Activated CD8-positive, alpha-beta T cell treated with anti-CD3 and anti-CD28 coated beads for 36 hours (primary cell): Measurements from ENCODE around the gene PRICKLE4. TPM values are rescaled to one million over a fixed set of nuclear protein-coding genes. Genes with fewer than 3 reads are reported as not detected.

ENCODE experiments used
- ATAC-seq: fragments of 200-7000 bp; cut with Tn5 transposase; one replicate; pipeline ENCODE4 v1.10.0; 2021; ENCODE audit warnings: mild to moderate bottlenecking, moderate library complexity
- CTCF ChIA-PET: fragments of 350-600 bp; sonication (Branson Sonifier 250); formaldehyde crosslinking; loops from one replicate; lab custom pipeline; 2021; ENCODE audit warnings: antibody characterized with exemption; lab: Charles Lee
- POLR2A ChIA-PET: fragments of 350-600 bp; sonication (Branson Sonifier 250); formaldehyde crosslinking; loops from one replicate; lab custom pipeline; 2021; ENCODE audit warnings: antibody characterized with exemption; lab: Charles Lee
- DNase-seq: peaks from one replicate; pipeline ENCODE4 v3.0.0-alpha.2; 2020
- H3K27ac Mint-ChIP-seq: one replicate; pipeline ENCODE4 v1.8.0; 2021; ENCODE audit warnings: mild to moderate bottlenecking, mixed read lengths
- H3K27me3 Mint-ChIP-seq: one replicate; pipeline ENCODE4 v1.8.0; 2021; ENCODE audit warnings: mixed read lengths
- H3K36me3 Mint-ChIP-seq: one replicate; pipeline ENCODE4 v1.8.0; 2021; ENCODE audit warnings: low read depth, mixed read lengths
- H3K4me1 Mint-ChIP-seq: one replicate; pipeline ENCODE4 v1.8.0; 2021; ENCODE audit warnings: low read depth, mixed read lengths
- H3K4me3 Mint-ChIP-seq: one replicate; pipeline ENCODE4 v1.8.0; 2021; ENCODE audit warnings: mild to moderate bottlenecking, moderate library complexity, mixed read lengths
- H3K9me3 Mint-ChIP-seq: one replicate; pipeline ENCODE4 v1.8.0; 2021; ENCODE audit warnings: mixed read lengths
- CTCF ChIP-seq: fragments of 200-600 bp; IDR thresholded peaks from one replicate; pipeline ENCODE4 v1.8.0; 2022; ENCODE audit warnings: antibody characterized with exemption, mild to moderate bottlenecking
- intact Hi-C: fragments of 100-400 bp; cut with micrococcal nuclease; formaldehyde crosslinking; loops from one replicate; pipeline ENCODE4 v1.10.0; 2022
- total RNA-seq, 2 experiments: library from RNA; stranded (reverse); gene quantifications; one replicate each; pipeline ENCODE4 v1.2.3, GENCODE V29; 2021

Gene PRICKLE4
- total RNA-seq, 2 experiments from 2014 or later: not detected

- Mint-ChIP-seq H3K27me3 (peaks cover 6% of the 10 kb centered on the region), H3K4me1 (peaks cover 17% of the 10 kb centered on the region), H3K9me3 (no peaks in the 10 kb centered on the region), H3K36me3 (peaks cover 3% of the 10 kb centered on the region), H3K4me3 (peak overlapping the region; percentile 88), H3K27ac (peak overlapping the region; percentile 43)
- CTCF ChIA-PET: interaction anchor here (0.6 to 12.8 kb wide), 3 partner anchors 49 to 267 kb away, joined by 3 to 214 read pairs (median 3); partner anchors contain the start of gene TAF8
- DNase-seq (no peak), ATAC-seq (no peak)
- intact Hi-C loops: no loop called here
- no peak for TF ChIP-seq CTCF
- POLR2A ChIA-PET: no interaction called here
These were observed 1.2 kb upstream of the PRICKLE4 start for GRCh38 chr6:41779336-41779735.

GRCh38 chr6:41779788-41780550 lies 613 bp upstream of the PRICKLE4 start, which contains the start of gene FRS3:
Gene FRS3 (minus strand): TSS chr6:41779900. CDS start chr6:41776987, 2,913 bp downstream.
- intact Hi-C loops: loop anchor here (10.0 kb wide), 1 partner anchor 145 kb away; the partner anchor contains the start of genes BYSL and MED20
- no peaks in the 10 kb centered on the region for H3K36me3 Mint-ChIP-seq
- peaks cover 17% of the 10 kb centered on the region for H3K4me1 Mint-ChIP-seq
- H3K27ac Mint-ChIP-seq: peak within 1 kb of the TSS; percentile 43
- H3K4me3 Mint-ChIP-seq: peak within 1 kb of the TSS; percentile 88
- POLR2A ChIA-PET: no interaction called here
- no peaks in the 10 kb centered on the region for H3K9me3 Mint-ChIP-seq
- ATAC-seq: peak; percentile 98
- DNase-seq: peak; percentile 99
- CTCF ChIA-PET: interaction anchor here (0.6 to 12.8 kb wide), 5 partner anchors 8 to 266 kb away, joined by 3 to 214 read pairs (median 3); partner anchors contain the start of gene TAF8
- H3K27me3 Mint-ChIP-seq: peaks cover 6% of the 10 kb centered on the region
- TF ChIP-seq CTCF: peak; percentile 78

- Mint-ChIP-seq H3K4me3 (peak overlapping the region; percentile 83), H3K9me3 (no peaks in the 10 kb centered on the region), H3K27me3 (peaks cover 6% of the 10 kb centered on the region), H3K27ac (no peak overlapping the region), H3K36me3 (no peaks in the 10 kb centered on the region), H3K4me1 (peaks cover 21% of the 10 kb centered on the region)
- POLR2A ChIA-PET: no interaction called here
- intact Hi-C loops: loop anchor here (10.0 kb wide), 1 partner anchor 143 kb away; the partner anchor contains the start of genes BYSL and MED20
- ATAC-seq: no peak
- no peak for DNase-seq
- CTCF ChIA-PET: interaction anchor here (0.8 to 12.8 kb wide), 8 partner anchors 9 to 389 kb away, joined by 3 to 214 read pairs (median 4); partner anchors contain the start of genes BYSL, MED20 and TAF8
- TF ChIP-seq CTCF: no peak
These were observed 766 bp downstream of the PRICKLE4 start for GRCh38 chr6:41781366-41781730.

- no peak for ATAC-seq
- Mint-ChIP-seq H3K36me3 (peaks cover 6% of the 10 kb centered on the region), H3K4me3 (no peak overlapping the region), H3K27me3 (peaks cover 6% of the 10 kb centered on the region), H3K27ac (no peak overlapping the region), H3K4me1 (peaks cover 20% of the 10 kb centered on the region), H3K9me3 (no peaks in the 10 kb centered on the region)
- no peak for TF ChIP-seq CTCF
- CTCF ChIA-PET: interaction anchor here (0.6 to 12.8 kb wide), 4 partner anchors 18 to 321 kb away, joined by 4 to 214 read pairs (median 6); partner anchors contain the start of gene TAF8
- POLR2A ChIA-PET: interaction anchor here (0.6 to 0.8 kb wide), 2 partner anchors 152 to 261 kb away, joined by 3 to 4 read pairs; no protein-coding TSS in a partner anchor
- DNase-seq: no peak
- intact Hi-C loops: loop anchor here (10.0 kb wide), 1 partner anchor 142 kb away; the partner anchor contains the start of genes BYSL and MED20
These were observed 2.7 kb downstream of the PRICKLE4 start for GRCh38 chr6:41783106-41783780.
